A549 (cell line): ENCODE results near the gene DPYD. TPM values are rescaled to one million over a fixed set of nuclear protein-coding genes. Genes with fewer than 3 reads are reported as not detected.

Source experiments
- ATAC-seq, 2 experiments: fragments of 200-7000 bp in 1 of 2; fragments of >200 bp in 1 of 2; cut with Nextera tagmentation in 1 of 2; cut with Tn5 transposase in 1 of 2; 3 replicates each; pipeline versions ENCODE4 v1.8.0 to v1.9.1; 2018 to 2020; ENCODE audit warnings: mild to moderate bottlenecking in 1 of 2, moderate library complexity in 1 of 2
- CTCF ChIA-PET: fragments of 300-600 bp; sonication (Branson Sonifier 250); formaldehyde crosslinking; extraction: SDS; loops from one replicate; lab custom pipeline; 2021; ENCODE audit warnings: antibody characterized with exemption, inconsistent platforms; lab: Yijun Ruan, JAX
- POLR2A ChIA-PET: fragments of 350-600 bp; formaldehyde crosslinking; extraction: SDS; loops from one replicate; lab custom pipeline; 2021; ENCODE audit warnings: antibody characterized with exemption, inconsistent platforms; lab: Yijun Ruan, JAX
- DNase-seq, 2 experiments: peaks; one replicate each; pipeline versions ENCODE4 v3.0.0 to v3.0.0-alpha.2; 2011 to 2016; ENCODE audit warnings: low read depth in 1 of 2, low spot score in 1 of 2
- FAIRE-seq: peaks from 2 replicates; lab custom pipeline; 2011; peaks lifted over from hg19 to GRCh38; lab: Jason Lieb, UNC
- H3K27ac ChIP-seq, 2 experiments: fragments of >200 bp; sonication (Bioruptor Twin); formaldehyde crosslinking; 3 replicates each; pipeline ENCODE4 v1.5.1; 2016 to 2017
- H3K4me1 ChIP-seq: fragments of >200 bp; sonication (Bioruptor Twin); formaldehyde crosslinking; 3 replicates; pipeline ENCODE4 v1.6.1; 2016
- H3K4me2 ChIP-seq: fragments of >200 bp; sonication (Bioruptor Twin); formaldehyde crosslinking; 3 replicates; pipeline ENCODE4 v1.6.1; 2016
- H3K4me3 ChIP-seq: fragments of >200 bp; sonication (Bioruptor Twin); formaldehyde crosslinking; 3 replicates; pipeline ENCODE4 v1.5.1; 2016
- H3K9me3 ChIP-seq: fragments of >200 bp; sonication (Bioruptor Twin); formaldehyde crosslinking; 3 replicates; pipeline ENCODE4 v1.6.1; 2016
- CEBPB ChIP-seq, 2 experiments: fragments of >200 bp in 1 of 2; sonication (Bioruptor Twin) in 1 of 2; formaldehyde crosslinking in 1 of 2; IDR thresholded peaks; 2 replicates each; pipeline ENCODE4 v1.6.1; 2012 to 2016
- CHD2 ChIP-seq: fragments of 150-350 bp; IDR thresholded peaks from 2 replicates; pipeline ENCODE4 v1.6.1; 2014; ENCODE audit warnings: low read length; ENCODE audit not compliant: partially characterized antibody
- CHD4 ChIP-seq: fragments of 200-600 bp; sonication (generic); IDR thresholded peaks from 2 replicates; pipeline ENCODE4 v1.6.1; 2016; ENCODE audit warnings: antibody characterized with exemption, mild to moderate bottlenecking, borderline replicate concordance
- EHMT2 ChIP-seq: fragments of 200-600 bp; sonication (generic); IDR thresholded peaks from 2 replicates; pipeline ENCODE4 v1.6.1; 2016; ENCODE audit warnings: antibody characterized with exemption, low read depth, mild to moderate bottlenecking, moderate library complexity
- FOSL2 ChIP-seq, 2 experiments: fragments of 450-650 bp in 1 of 2; fragments of >200 bp in 1 of 2; sonication (Bioruptor Twin) in 1 of 2; formaldehyde crosslinking; IDR thresholded peaks; 2 replicates each; pipeline versions ENCODE4 v1.5.0 to v1.6.1; 2016 to 2020; ENCODE audit warnings: mild to moderate bottlenecking in 1 of 2, moderate library complexity in 1 of 2
- FOXS1 ChIP-seq: fragments of 250-450 bp; sonication (Bioruptor Pico); IDR thresholded peaks from 2 replicates; pipeline ENCODE4 v1.5.0; 2020; ENCODE audit warnings: mild to moderate bottlenecking, moderate library complexity
- HDAC2 ChIP-seq: fragments of 200-600 bp; sonication (generic); IDR thresholded peaks from 2 replicates; pipeline ENCODE4 v1.6.1; 2016
- HMGXB4 ChIP-seq: fragments of 250-450 bp; sonication (Bioruptor Pico); IDR thresholded peaks from 2 replicates; pipeline ENCODE4 v1.5.0; 2021; ENCODE audit warnings: mild to moderate bottlenecking, moderate library complexity, borderline replicate concordance
- HOXB13 ChIP-seq: fragments of 250-450 bp; sonication (Bioruptor Pico); IDR thresholded peaks from 2 replicates; pipeline ENCODE4 v1.5.0; 2020; ENCODE audit warnings: low read depth, mild to moderate bottlenecking, moderate library complexity
- MYC ChIP-seq: IDR thresholded peaks from 2 replicates; pipeline ENCODE4 v1.6.1; 2012; ENCODE audit warnings: mild to moderate bottlenecking, inconsistent platforms, low read length, improper control_type of control experiment, borderline replicate concordance
- PBX3 ChIP-seq: IDR thresholded peaks from 2 replicates; pipeline ENCODE4 v1.6.1; 2012
- RAD21 ChIP-seq, 2 experiments: fragments of >200 bp in 1 of 2; sonication (Bioruptor Twin) in 1 of 2; formaldehyde crosslinking in 1 of 2; IDR thresholded peaks in 1 of 2; conservative IDR thresholded peaks in 1 of 2; 2 replicates in 1 of 2; 3 replicates in 1 of 2; pipeline ENCODE4 v1.6.1; 2012 to 2018; ENCODE audit warnings: inconsistent platforms in 1 of 2
- RARB ChIP-seq: fragments of 250-450 bp; sonication (Bioruptor Pico); IDR thresholded peaks from 2 replicates; pipeline ENCODE4 v1.8.0; 2021; ENCODE audit warnings: mild to moderate bottlenecking, moderate library complexity
- REST ChIP-seq: fragments of 200-600 bp; sonication (generic); IDR thresholded peaks from 2 replicates; pipeline ENCODE4 v1.6.1; 2016; ENCODE audit warnings: antibody characterized with exemption, mild to moderate bottlenecking, moderate library complexity
- RFX5 ChIP-seq: fragments of 450-650 bp; IDR thresholded peaks from 2 replicates; pipeline ENCODE4 v1.7.1; 2014; ENCODE audit warnings: antibody characterized with exemption, mild to moderate bottlenecking, moderate library complexity
- RNF2 ChIP-seq: fragments of 200-600 bp; sonication (generic); IDR thresholded peaks from 2 replicates; pipeline ENCODE4 v1.6.1; 2016; ENCODE audit warnings: low read depth, mild to moderate bottlenecking, antibody characterized with exemption, moderate library complexity, borderline replicate concordance
- ZNF302 ChIP-seq: fragments of 250-450 bp; sonication (Bioruptor Pico); IDR thresholded peaks from 2 replicates; pipeline ENCODE4 v1.9.0; 2021; ENCODE audit warnings: inconsistent platforms, mild to moderate bottlenecking, moderate library complexity
- WGBS: methylation state at CpG from one replicate; pipeline ENCODE4 v1.1.6; 2017; ENCODE audit errors: missing lambda C conversion rate; 5-methylcytosine and 5-hydroxymethylcytosine counted together
- polyA plus RNA-seq, 4 experiments: library from polyadenylated mRNA; depleted of rRNA in 3 of 4; stranded (reverse); fragments of >200 nt; fragmentation: RNase III in 1 of 4; extraction: RNeasy Plus Mini Kit Qiagen cat#74134 plus additional on column Dnase treatment in 1 of 4; gene quantifications; 2 replicates in 3 of 4; 3 replicates in 1 of 4; pipeline ENCODE4 v1.2.3, GENCODE V29; 2011 to 2017

Gene DPYD
- polyA plus RNA-seq, 2 of the 4 experiments (the other 2 are of a cell fraction) = 5.9 to 7.5 TPM

DNA sequence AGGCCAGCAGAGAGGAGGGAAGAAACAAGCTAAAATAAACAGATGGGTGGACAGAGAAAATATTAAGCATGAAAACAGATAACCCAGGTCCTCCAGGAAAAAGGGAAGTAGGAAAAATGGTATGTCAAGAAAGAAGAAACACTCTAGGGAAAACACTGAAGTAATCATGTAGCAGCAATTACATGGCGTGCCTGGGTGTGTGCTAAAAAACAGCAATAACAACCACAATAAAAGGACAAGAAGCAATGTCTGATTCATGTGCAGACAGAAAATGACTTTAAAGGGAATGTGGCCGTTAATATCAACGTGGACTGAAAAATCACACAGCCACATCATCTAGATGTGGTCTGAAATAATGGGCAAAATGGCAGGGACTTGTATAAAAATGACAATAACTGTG, 829.6 kb downstream of the DPYD start (continued):
- no peak for TF ChIP-seq PBX3

DNA sequence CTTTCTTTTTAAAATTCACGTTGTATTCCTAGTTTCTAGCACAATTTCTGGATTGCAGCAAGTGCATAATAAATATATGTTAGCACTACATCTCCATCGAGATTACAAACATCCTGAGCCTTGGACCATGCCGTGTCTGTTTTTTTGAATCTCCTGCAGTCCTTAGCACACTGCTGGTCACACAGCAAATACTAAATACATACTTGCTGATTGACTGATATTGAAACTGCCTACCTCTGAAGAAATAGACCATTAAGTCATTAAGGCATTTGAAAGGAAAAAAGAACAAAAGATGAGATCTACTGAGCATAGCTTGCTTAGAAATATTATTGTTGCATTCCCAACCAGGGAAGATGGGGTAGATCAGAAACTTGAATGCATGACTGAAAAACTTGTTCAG, 830.1 kb downstream of the DPYD start:
- no peak for DNase-seq
- H3K4me3 ChIP-seq = no peak overlapping the region
- no peak for FAIRE-seq
- no peak overlapping the region for H3K27ac ChIP-seq
- peaks cover 20% of the 10 kb centered on the region for H3K4me1 ChIP-seq
- TF ChIP-seq PBX3 (no peak), REST (no peak), EHMT2 (no peak), CHD4 (no peak), ZNF302 (CRISPR knock-in tag) (no peak), RAD21 (conservative IDR thresholded peaks at IDR 0.05 in 1 of 2, IDR thresholded peaks at IDR 0.05 in 1 of 2) (no peak), HMGXB4 (no peak), CEBPB (IDR thresholded peaks at IDR 0.05) (no peak), HOXB13 (CRISPR knock-in tag) (no peak), RNF2 (no peak), FOSL2 (IDR thresholded peaks at IDR 0.05) (no peak), FOSL2 (CRISPR knock-in tag; IDR thresholded peaks at IDR 0.05) (no peak), RFX5 (no peak), FOXS1 (CRISPR knock-in tag) (no peak), HDAC2 (no peak), CHD2 (no peak)
- POLR2A ChIA-PET = no interaction called here
- no peaks in the 10 kb centered on the region for H3K9me3 ChIP-seq
- no peak overlapping the region for H3K4me2 ChIP-seq
- WGBS = 70% methylated on average over 3 of the region's 3 CpGs
- CTCF ChIA-PET = no interaction called here
- no peak for ATAC-seq

- no peak overlapping the region for H3K4me3 ChIP-seq
- no peak overlapping the region for H3K4me2 ChIP-seq
- POLR2A ChIA-PET = no interaction called here
- TF ChIP-seq RARB (no peak), MYC (no peak)
- TF ChIP-seq, all 56 proteins: peak for 0
- DNase-seq (no peak), FAIRE-seq (no peak), ATAC-seq (no peak)
- WGBS = 80% methylated on average over 7 of the region's 7 CpGs
- CTCF ChIA-PET = no interaction called here
- Histone ChIP-seq H3K4me1 (peaks cover 11% of the 10 kb centered on the region), H3K9me3 (no peaks in the 10 kb centered on the region), H3K27ac (no peak overlapping the region)
Observed at GRCh38 chr1:97089173-97089572, 831.7 kb downstream of the DPYD start.
